K562 treated with DMSO at 1 percent for 4 hours (cell line): ENCODE data around the gene MTOR. TPM values are rescaled to one million over a fixed set of nuclear protein-coding genes. Genes with fewer than 3 reads are reported as not detected.

Source experiments
- total RNA-seq: library from RNA; unstranded; fragments of 300-600 nt; gene quantifications from 2 replicates; pipeline ENCODE4 v1.2.3, GENCODE V29; 2022; ENCODE audit not compliant: insufficient read depth

MTOR gene
- 42.9 and 57.7 TPM in 2 replicates for total RNA-seq

DNA sequence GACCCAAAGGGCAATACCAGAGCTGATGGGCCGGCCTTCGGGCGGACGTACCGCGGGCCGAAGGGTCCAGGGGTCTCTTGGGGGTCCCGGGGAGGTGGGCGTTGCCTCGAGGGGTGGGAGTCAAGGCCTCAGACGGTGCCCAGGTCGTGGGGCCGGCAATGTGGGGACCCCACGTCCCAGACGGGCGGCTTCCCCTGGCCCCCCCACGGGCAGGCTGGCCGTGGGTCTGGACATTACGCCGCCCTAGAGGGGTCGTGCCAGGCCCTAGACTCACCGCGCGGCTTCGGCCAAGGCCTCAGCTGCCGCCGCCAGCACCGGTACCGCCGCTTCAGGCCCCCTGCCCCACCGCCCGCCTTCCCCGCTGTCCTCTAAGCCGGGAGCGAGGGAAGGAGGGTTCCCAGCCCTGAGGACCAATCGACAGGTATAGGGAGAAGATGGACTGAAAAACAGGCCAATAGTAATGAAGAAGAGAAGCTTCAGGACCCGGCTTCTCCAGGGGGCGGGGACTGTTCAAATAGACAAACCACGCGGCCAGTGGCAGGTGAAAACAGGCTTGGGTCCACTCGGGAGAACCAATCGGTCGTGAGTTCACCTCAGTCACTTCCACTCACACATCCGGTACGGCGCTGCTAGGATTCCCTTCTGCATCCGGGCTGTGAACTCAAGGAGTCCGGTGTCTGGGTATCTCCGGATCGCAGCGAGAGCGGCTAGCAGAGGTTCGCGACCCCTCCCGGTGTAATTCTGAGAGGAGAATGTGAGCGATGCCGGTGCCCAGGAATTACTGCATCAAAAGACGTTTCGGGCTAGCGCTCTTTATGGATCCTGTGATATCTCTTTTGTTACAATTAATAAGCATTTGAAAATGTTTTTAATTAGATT lies at the start of gene MTOR:
MTOR (minus strand) TSS at position 381 of the 879 bp plus-strand sequence. CDS start 3,142 bp downstream, outside the sequence.

DNA sequence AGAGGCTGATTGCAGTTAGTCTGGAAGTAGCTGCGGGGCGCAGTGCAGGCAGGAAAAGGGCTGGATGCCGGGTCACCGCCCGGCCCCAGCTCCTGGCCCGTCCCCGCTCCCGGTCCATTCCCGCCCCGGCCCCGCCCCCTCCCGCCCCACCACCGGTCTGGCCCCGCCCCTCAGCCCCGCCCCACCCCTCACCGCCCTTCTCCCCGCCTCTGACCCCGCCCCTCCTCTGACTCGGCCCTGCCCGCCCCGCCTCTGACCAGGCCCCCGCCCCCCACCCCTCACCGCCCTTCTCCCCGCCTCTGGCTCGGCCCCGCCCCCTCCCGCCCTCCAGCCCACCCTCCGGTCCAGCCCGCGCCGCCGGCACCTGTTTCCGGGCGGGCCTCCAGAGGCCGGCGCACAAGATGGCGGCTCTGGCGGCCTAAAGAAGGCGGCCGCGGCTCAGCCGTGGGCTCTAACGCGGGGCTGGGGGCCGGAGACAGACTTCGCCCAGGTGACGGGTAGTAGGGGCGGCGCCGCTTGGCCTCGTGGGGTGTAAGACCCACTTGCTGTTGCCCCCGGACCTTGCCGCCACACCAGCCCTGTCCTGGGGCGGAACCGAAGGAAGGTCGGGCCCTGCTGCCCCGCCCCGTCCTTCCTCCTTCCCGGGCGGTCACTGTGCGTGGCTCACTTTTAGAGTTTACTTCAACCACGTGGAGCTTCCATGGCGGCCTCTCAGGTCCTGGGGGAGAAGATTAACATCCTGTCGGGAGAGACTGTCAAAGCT lies 10.7 kb upstream of the MTOR start, which contains the start of gene UBIAD1:
UBIAD1 (plus strand) TSS at position 367 of the 763 bp plus-strand sequence; CDS start at position 701, 334 bp downstream.

DNA sequence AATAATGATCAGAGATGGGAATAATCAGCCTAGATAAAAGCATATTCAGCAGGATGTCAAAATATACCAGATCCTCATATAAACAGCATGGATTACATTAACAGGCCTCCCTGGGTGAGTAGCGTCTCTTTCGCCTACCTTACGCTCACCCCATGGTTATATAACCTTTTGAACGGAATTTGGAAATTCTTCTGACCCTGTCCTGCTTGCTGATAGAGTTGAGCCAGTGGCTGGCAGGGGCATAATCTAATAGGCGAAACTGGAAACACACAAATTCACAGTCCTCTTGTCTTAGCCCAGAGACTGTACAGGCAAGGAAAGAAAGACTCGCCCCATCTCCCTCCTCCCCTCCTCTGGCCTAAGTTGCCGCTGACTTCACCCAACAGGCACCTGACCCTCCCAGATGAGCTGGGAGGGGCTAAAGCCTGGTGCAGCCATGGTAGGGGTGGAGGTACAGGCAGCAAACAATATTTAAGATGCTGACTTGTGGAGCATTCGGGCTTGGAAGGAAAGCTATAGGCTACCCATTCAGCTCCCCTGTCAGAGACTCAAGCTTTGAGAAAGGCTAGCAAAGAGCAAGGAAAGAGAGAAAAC lies 73.4 kb downstream of the MTOR start, which contains the start of gene ANGPTL7:
ANGPTL7 (plus strand) TSS at position 498 of the 594 bp plus-strand sequence. CDS start 225 bp downstream, outside the sequence.

DNA sequence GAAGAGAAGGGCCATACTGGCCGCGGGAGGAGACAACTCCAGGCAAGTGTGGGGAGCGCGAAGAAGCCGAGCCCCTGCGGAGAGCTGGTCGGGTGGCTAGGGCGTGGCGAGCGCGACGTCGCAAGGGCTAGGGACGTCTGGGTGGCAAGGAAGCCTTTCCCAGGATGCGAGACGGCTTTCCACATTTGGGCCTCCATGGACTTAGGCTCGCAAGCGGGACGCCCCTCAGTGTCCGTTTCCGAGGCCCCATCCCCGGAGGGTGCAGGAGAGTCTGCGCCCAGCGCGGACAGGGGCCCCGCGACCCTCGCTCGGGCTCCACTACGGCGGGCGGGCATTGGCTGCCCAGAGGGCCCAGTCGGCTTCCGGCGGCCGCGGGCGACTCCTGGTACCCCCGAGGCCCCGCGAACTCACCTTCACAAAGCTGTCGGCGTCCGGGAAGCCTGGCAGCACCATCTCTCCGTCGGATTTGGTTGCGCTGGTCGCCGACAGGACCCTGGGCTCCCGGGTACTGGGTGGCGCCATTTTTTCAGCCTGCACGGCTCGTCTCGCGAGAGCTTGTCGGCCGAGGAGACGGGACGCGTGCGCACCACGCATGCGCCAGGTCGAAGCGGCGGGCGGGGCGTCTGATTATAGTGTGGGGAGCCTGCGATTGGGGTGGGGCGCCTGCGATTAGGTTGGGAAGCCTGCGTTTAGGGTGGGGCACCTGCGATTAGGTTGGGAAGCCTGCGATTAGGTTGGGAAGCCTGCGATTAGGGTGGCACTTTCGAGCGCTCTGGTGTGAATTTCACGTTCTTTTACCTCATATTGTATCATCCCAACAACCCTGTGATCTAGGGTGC lies 162.8 kb downstream of the MTOR start, which contains the start of gene EXOSC10:
EXOSC10 (minus strand) TSS at position 560 of the 839 bp plus-strand sequence; CDS start at position 522, 38 bp downstream.

DNA sequence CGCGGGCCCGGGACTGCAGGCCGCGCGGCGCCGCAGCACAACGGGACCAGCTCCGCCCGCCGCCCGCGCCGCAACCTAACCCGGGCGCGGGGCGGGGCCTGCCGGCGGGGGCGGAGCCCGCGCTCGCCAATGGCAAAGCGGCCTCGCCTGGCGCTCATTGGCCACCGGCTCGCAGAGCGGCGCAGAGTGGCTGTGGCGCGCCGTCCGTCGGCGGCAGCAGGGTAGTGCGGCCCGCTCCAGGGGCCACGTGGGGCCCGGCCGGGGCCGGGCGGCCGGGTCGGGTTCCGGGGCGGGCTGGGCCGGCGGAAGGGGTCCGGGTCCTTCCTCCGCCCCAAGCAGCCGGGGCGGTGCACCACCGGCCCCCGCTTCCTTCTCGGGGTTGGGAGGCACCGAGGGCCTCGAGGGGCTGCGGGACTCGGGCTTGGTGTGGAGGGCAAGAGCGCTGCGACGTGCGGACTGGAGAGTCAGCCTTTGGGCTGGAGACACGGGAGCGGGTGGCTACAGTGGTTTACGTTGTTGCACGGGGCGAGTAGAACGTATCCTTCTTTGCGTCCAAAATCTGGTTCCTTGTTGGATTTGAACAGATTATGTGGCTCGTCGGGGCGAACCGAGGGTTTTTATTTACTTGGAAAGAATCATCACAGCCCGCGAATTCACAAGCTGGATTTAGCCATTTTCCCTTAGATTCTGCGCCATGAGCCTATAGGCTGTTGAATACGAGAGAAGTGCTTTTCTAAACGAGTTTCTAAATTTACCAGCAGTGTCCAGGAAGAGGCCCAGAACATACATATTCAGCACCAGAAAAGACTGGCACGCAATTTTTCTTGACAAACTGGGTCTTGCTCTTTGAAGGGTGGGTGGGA lies 202.2 kb downstream of the MTOR start, which contains the start of gene SRM:
SRM (minus strand) TSS at position 51 of the 863 bp plus-strand sequence. CDS start 75 bp downstream, outside the sequence.

Other genes starting within 250 kb of the MTOR start
- 107 and 112 TPM in 2 replicates for gene TARDBP, start 249.9 kb downstream of the MTOR start, total RNA-seq
- 2.7 and 3.4 TPM in 2 replicates for gene MASP2, start 215.3 kb downstream of the MTOR start, total RNA-seq
- 123 and 129 TPM in 2 replicates for gene SRM, start 202.5 kb downstream of the MTOR start, total RNA-seq
- gene EXOSC10, start 162.7 kb downstream of the MTOR start, total RNA-seq: 78.4 and 86.2 TPM in 2 replicates
- not detected in 2 replicates for gene ANGPTL7, start 73.2 kb downstream of the MTOR start, total RNA-seq
- gene UBIAD1, start 10.6 kb upstream of the MTOR start, total RNA-seq: 15.2 and 16.2 TPM in 2 replicates
- not detected in 2 replicates for gene DISP3, start 216.6 kb upstream of the MTOR start, total RNA-seq